GM12864 (cell line): ENCODE results near the gene CORO7.
A peak's percentile ranks its signal among the peaks of the same experiment; 100 is the strongest.

Experiments
- DNase-seq: peaks from one replicate; pipeline ENCODE4 v3.0.0-alpha.2; 2011; ENCODE audit warnings: low read depth
- H3K4me3 ChIP-seq: 2 replicates; pipeline ENCODE4 v1.5.1; 2011; ENCODE audit warnings: mild to moderate bottlenecking, low read depth, low read length, control low read depth
- CTCF ChIP-seq: IDR thresholded peaks from 2 replicates; pipeline ENCODE4 v1.5.1; 2011; ENCODE audit warnings: low read depth, mild to moderate bottlenecking, moderate library complexity, low read length, control low read depth, inconsistent platforms; ENCODE audit errors: missing control alignments

CORO7 gene

GRCh38 chr16:4408323-4408690, 8.1 kb downstream of the CORO7 start:
- TF ChIP-seq CTCF, result no peak
- no peak overlapping the region for H3K4me3 ChIP-seq
- DNase-seq, result no peak

GRCh38 chr16:4407543-4408322, 8.7 kb downstream of the CORO7 start:
- no peak for DNase-seq
- no peak overlapping the region for H3K4me3 ChIP-seq
- TF ChIP-seq CTCF, result no peak

- no peak for TF ChIP-seq CTCF
- H3K4me3 ChIP-seq, result no peak overlapping the region
- no peak for DNase-seq
These were observed 11.3 kb downstream of the CORO7 start for GRCh38 chr16:4404967-4405696.

- DNase-seq, result no peak
- no peak overlapping the region for H3K4me3 ChIP-seq
- TF ChIP-seq CTCF, result peak; percentile 75
These were observed 12.0 kb downstream of the CORO7 start for GRCh38 chr16:4404247-4404966.

- no peak for DNase-seq
- H3K4me3 ChIP-seq, result no peak overlapping the region
- no peak for TF ChIP-seq CTCF
These were observed 13.1 kb downstream of the CORO7 start for GRCh38 chr16:4403133-4403949.

- no peak overlapping the region for H3K4me3 ChIP-seq
These were observed 13.8 kb downstream of the CORO7 start for GRCh38 chr16:4402439-4403132.

More at GRCh38 chr16:4402439-4403132, 13.8 kb downstream of the CORO7 start:
- DNase-seq, result no peak
- peak; percentile 90 for TF ChIP-seq CTCF
